ENCODE data around the gene SLC24A2.

DNA sequence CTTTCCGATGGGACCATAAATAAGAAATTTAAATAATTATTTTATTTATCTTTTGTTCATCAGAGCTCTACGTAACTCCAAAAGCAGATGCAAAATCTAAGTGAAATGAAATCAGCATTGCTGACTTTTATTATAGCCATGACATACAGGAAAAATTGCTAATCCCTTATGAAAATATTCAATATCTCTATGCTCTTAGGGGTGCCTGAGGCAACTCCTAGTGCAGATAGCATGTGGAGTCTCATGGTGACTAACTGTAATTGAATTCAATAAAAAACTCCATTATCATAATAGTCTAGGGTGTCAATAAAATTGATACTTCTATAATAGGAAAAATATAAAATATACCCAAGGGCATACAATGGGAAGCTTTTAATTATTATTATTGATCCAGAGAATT lies 42.6 kb downstream of the SLC24A2 start:
- TF ChIP-seq SUZ12 (IDR thresholded peaks at IDR 0.05; ENCODE audit: extremely low read depth, insufficient read depth, insufficient read length) (no peak), YY1 (IDR thresholded peaks at IDR 0.05; ENCODE audit: insufficient read depth, insufficient read length) (no peak)
